GM19455 (cell line): ENCODE data around the gene GAL3ST1.
"Not testable (repeated sequence)": the region's sequence is repeated elsewhere in the genome, so short reads cannot be mapped to it uniquely, and the experiment has no call there.

Experiments used
- ATAC-seq: cut with Tn5 transposase; IDR thresholded peaks from one replicate; pipeline ENCODE4 v1.9.1; 2021; ENCODE audit not compliant: unreplicated experiment

GAL3ST1 gene, protein sequence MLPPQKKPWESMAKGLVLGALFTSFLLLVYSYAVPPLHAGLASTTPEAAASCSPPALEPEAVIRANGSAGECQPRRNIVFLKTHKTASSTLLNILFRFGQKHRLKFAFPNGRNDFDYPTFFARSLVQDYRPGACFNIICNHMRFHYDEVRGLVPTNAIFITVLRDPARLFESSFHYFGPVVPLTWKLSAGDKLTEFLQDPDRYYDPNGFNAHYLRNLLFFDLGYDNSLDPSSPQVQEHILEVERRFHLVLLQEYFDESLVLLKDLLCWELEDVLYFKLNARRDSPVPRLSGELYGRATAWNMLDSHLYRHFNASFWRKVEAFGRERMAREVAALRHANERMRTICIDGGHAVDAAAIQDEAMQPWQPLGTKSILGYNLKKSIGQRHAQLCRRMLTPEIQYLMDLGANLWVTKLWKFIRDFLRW

GRCh38 chr22:30574095-30574981 is at the start of gene GAL3ST1:
GAL3ST1 (minus strand) TSS chr22:30574665; CDS start chr22:30557392, 17,273 bp downstream.
- ATAC-seq = no peak

GRCh38 chr22:30619909-30620308 is 45.4 kb upstream of the GAL3ST1 start:
- not testable (repeated sequence) for ATAC-seq

- no peak for ATAC-seq
Observed at GRCh38 chr22:30617819-30618218, 43.4 kb upstream of the GAL3ST1 start.

- no peak for ATAC-seq
Observed at GRCh38 chr22:30615543-30615954, 41.1 kb upstream of the GAL3ST1 start.

DNA sequence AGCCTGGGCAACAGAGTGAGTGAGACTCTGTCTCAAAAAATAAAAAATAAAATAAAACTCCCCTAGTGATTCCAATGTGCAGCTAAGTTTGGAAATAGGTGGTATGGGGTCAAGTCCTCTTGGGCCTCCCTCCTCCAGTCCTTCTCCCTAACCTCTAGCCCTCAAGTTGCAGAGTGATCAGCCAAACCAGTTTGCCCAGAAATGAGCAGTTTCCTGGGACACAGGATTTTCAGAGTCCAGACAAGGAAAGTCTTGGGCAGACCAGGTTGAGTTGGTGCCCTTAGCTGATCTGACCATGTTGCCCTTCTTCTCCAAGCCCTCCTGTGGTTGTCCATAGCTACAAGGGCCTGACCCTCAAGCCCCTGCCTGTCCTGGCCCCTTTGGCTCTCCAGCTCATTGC is 40.4 kb upstream of the GAL3ST1 start:
- ATAC-seq = no peak

GRCh38 chr22:30614268-30614667 is 39.8 kb upstream of the GAL3ST1 start:
- no peak for ATAC-seq

GRCh38 chr22:30612789-30613188 is 38.3 kb upstream of the GAL3ST1 start:
- no peak for ATAC-seq

DNA sequence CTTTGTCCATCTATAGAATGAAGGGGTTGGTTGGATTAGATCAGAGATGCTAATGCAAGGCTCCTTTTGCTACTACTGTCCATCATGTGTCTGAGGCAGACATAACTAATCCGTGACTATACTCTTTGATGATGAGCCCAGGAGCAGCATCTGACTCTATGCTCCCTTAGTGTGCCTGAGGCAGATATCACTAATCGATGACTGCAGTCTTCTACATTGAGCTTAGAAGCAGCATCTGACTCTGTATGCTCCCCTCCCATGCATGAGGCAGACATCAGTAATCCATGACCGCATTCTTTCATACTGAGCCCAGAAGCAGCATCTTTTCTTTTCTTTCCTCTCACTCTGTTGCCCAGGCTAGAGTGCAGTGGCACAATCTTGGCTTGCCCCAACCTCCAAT is 36.7 kb upstream of the GAL3ST1 start:
- ATAC-seq = no peak

GRCh38 chr22:30610299-30610698 is 35.8 kb upstream of the GAL3ST1 start:
- no peak for ATAC-seq

DNA sequence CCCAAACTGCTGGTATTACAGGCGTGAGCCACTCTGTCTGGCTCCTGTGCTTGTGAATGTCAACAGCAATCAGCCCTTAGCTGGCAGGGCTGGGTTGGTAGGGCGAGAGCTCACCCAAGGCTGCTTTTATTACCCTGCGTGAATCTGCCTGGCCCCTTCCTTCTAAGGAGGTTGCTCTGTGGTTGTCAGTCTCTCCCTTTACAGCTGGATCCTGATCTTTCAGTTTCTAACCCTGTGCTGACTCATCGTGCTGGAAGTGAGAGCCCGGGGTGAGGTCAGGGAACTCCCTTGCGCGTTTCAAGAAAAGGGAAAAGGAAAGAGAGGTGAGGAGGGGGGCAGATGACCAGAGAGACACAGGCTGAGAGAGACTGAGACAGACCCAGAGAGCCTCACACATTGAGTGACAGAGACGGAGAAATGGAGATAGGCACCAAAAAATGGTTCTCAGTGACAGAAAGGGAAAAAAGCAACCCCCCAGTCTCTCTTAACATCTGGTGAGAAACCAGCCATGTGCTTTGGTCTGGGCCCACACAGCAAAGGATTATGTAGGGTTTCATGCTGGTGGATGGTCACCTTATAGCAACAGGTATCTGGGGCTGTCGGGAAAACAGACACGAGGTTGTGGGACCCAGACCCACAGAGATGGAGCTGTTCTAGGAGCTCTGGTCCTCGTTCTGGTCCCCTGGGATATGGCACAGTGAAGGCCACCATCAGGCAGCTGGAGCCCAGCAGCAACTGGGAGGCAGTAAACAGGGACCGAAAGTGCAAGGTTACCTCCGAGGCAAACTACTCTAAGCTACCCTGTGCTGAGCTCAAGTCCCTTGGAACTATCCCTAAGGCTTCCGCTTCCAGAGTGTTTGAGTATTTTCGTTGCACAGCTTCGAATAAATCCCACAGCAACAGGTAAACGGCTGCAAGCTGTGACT is 35.1 kb upstream of the GAL3ST1 start:
- no peak for ATAC-seq

DNA sequence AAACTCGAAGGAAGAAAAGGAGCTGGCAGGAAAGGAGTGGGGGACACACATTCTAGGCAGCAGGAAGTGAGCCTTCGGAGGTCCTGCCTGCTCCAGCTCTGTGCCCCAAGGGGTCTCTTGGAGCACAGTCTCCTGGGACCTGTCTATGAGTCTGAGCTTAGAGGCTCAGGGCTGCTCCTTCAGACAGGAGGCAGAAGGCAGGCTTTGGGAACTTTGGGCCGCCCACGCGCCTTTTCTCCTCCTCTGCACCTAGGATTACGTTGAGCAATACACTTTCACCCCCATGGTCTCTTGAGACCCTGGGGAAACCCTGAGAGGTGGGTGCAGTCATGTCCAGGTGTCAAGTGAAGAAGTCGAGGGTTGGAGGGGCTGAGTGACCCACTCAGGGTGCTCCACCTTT is 33.5 kb upstream of the GAL3ST1 start:
- ATAC-seq = no peak

DNA sequence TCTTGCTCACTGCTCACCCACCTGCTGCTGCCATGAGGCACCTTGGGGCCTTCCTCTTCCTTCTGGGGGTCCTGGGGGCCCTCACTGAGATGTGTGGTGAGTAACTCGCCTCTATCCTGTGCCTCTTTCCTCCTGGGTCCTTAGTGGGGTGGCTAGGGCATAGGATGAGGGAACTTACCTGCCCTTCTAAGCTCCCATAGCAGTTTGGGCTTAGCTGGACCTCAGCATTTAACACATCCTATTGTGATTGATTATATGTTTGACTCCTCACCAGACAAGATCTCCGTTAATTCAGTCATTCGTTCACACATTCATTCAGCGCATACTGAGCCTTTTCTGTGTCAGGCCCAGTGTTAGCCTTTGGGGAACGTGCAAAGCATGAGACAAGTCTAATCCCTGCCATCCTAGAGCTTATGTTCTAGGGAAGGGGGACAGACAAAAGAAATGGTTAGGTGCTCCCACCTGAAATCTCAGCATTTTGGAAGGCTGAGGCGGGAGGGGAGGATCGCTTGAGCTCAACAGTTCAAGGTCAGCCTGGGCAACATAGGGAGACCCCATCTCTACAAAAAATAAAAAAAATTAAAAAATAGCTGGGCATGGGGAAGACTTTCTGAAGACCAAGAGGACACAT is 33.0 kb upstream of the GAL3ST1 start:
- ATAC-seq = no peak

GRCh38 chr22:30606455-30607299 is 32.2 kb upstream of the GAL3ST1 start, which contains the start of gene TCN2:
TCN2 (plus strand) TSS chr22:30607174; CDS start chr22:30607332, 158 bp downstream.
- ATAC-seq = no peak

DNA sequence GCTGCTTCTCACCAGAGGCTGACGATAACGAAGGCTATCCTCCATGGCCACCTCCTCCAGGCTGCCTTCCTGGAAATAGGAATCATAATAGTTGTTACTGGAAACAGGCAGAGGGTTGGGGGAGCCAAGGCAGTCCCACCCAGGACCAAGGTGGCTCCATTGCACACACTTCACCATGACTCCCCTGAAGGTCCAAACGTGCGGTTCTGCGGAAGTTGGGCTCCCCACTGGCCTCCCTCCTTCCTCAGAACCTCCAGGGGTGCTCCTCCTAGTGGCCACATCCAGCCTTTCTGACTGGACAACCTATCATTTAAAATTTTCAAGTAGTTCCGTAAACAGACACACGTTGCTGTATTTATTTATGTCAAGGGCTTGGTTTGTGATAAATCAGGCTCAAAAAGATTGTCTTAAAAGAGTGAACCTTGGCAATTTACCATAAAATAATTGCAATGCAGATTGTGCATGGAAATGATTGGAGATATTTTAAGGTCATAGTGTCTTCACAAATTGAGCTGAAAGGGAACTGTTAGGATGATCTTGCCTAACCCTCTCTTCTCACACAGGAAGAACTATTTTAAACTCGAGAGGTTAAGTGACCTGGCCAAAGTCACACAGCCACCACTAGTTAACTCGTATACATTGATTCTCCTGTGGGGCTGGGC is 31.1 kb upstream of the GAL3ST1 start:
- ATAC-seq = no peak

- ATAC-seq = no peak
Observed at GRCh38 chr22:30604723-30605122, 30.3 kb upstream of the GAL3ST1 start.

DNA sequence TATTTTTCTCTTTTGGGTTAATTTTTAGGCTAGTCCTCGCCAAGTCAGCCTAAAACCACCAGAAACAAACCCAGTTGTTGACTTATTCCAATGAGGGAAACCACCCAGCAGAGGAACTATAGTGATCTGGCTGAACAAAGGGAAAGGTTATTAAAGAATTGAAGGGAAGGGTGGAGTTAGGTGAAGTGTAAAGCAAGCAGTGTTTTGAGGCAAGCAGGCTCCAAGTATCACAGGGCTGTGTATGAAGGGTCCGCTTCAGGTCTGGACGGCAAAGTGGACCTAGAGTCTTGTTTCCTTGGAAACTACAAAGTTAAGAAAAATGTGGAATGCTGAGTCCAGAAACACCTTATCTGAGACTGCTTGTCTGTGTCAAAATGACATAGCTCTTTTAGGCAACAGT is 29.3 kb upstream of the GAL3ST1 start:
- ATAC-seq = no peak

GRCh38 chr22:30602049-30602448 is 27.6 kb upstream of the GAL3ST1 start:
- ATAC-seq = no peak

GRCh38 chr22:30601464-30601863 is 27.0 kb upstream of the GAL3ST1 start:
- no peak for ATAC-seq

GRCh38 chr22:30600921-30601320 is 26.5 kb upstream of the GAL3ST1 start:
- no peak for ATAC-seq
